HG02884 (cell line): ENCODE data around the gene MCTP2.
"Not testable (repeated sequence)": the region's sequence is repeated elsewhere in the genome, so short reads cannot be mapped to it uniquely, and the experiment has no call there.

Experiments
- ATAC-seq: cut with Tn5 transposase; IDR thresholded peaks from one replicate; pipeline ENCODE4 v1.9.1; 2021; ENCODE audit warnings: mild to moderate bottlenecking, moderate library complexity; ENCODE audit not compliant: unreplicated experiment

Gene MCTP2

DNA sequence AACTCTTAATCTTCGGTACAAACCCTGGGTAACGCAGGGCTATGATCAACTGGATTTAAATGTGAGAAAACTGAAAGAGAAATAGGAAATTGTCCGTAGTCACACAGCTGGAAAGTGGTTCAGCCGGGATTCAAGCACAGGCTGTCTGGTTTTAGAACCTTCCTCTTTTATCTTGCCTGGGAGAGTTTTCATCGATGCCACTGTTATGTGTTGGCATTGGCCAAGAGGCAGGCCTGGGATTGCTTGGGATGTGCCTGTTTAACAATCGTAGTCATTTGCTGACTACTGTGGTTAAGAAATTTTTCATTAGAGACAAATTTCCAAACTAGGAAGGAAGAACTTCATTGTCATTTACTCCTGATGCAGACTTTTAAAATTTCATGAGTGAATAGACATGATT lies 4.3 kb downstream of the MCTP2 start:
- no peak for ATAC-seq

DNA sequence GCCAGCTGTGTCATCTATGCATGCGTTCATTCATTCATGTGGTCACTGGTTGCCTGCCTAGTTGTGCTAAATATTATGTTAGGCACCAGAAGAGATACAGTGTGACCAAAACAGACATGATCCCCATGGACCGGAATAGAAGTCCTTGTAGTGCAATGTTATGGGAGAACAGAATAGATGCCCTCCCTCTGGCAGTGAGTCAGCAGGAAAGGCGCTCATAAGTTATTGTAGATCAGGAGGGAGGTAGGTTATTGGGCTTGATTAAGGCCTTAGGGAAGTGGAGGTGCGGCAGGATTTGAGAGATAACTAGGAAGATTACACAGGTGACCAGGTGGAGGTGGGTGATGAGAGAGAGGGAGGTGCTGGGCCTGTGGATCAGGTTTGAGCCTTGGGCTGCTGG lies 5.2 kb downstream of the MCTP2 start:
- no peak for ATAC-seq

DNA sequence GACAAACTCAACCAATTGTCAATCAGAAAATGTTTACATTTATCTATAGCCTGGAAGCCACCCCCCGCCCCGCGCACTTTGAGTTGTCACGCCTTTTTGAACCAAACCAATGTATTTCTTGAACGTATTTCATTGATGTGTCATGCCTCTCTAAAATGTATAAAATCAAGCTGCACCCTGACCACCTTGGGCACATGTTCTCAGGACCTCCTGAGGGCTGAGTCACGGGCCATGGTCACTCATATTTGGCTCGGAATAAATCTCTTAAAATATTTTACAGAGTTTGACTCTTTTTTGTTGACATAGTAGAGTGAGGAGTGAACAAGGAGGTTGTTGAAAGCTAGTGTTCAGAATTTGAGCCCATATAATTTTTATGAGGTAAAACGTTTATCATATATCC lies 6.5 kb downstream of the MCTP2 start:
- ATAC-seq: no peak

DNA sequence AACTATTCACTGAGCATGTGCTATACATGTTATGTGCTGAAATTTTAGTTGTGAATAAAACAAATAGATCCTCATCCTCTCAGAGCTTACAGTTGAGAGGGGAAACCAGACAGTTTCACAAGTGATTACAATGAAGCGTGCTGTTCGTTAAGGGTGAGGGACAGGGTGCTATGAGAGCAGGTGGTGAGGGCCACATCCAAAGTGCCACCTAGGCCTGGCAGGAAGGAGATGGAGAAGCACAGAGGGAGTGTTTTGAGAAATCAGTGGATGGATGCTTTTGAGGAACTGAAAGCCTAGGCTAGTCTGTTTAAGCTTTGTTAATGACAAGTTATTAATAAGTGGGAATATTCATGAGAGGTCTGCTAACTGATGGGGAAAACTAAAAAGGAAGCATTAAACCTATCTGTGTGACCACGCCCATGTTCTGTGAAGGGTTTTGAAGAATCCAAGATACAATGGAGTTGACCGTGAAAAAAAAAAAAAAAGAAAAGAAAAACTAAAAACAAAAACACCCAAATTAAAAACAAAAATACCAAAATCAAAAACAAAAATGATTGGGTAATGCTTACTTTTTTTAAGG lies 7.3 kb downstream of the MCTP2 start:
- peak; percentile 59 for ATAC-seq

DNA sequence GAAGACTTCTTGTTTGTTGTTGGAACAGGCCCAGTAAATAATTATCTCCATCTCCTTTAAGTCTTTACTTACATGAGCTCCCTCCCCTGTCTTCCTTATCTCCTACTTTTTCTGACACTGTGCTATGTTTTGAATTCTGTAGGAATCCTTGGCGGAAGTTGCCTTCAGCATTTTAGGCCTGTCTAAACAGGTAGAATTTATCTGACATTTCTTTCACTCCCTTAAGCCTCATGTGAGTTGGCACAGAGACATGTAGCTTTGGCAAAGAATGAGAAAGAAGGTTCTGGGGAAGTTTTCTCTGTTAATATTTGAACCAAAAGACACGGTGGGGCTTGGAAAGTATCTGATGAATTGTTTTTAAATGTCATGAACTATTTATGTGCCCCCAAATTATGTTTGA lies 8.1 kb downstream of the MCTP2 start:
- ATAC-seq: no peak

DNA sequence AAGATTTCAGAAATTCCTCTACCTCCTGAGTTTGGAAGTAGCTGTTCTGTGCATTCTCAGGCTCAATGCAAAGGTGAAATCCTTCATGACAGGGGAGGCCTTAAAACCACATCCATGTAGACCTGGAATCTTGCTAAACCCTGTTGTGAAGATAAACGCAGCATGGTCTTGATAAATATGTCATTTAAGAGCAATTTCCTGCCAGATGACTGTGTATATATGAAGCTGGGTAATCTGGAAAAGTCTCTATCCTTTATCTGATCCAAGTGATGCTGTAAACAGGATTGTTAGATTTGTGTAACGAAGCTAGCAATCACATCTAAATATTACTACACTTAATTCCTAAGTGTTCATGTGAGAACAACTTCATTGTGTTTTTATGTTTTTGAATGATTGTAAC lies 9.1 kb downstream of the MCTP2 start:
- ATAC-seq: no peak

DNA sequence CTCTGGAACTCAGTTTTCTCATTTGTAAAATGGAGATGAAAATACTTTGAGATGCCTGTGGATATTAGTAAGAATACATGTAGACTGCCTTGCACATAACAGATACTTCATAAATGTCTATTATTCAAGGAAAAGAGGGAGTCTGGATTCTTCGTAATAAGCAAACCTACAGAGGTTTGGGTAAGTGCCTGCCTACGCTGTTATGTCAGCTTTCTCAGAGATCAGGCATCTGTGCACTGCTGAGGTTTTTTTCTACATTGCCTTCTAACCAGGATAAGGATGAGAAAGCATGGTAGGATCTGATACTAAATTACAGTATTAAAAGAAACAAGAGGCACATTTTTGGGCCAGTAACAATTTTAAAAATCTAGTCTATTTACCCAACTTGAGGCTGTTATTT lies 10.9 kb downstream of the MCTP2 start:
- ATAC-seq: no peak

DNA sequence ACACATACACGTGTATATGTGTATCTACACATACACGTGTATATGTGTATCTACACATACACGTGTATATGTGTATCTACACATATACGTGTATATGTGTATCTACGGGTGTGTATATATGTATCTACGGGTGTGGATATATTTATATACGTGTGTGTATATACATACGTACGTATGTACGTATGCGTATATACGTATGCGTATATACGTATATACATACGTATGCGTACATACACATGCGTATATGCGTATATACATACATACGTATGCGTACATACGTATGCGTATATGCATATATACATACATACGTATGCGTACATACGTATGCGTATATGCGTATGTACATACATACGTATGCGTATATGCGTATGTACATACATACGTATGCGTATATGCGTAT lies 11.6 kb downstream of the MCTP2 start:
- ATAC-seq: not testable (repeated sequence)

DNA sequence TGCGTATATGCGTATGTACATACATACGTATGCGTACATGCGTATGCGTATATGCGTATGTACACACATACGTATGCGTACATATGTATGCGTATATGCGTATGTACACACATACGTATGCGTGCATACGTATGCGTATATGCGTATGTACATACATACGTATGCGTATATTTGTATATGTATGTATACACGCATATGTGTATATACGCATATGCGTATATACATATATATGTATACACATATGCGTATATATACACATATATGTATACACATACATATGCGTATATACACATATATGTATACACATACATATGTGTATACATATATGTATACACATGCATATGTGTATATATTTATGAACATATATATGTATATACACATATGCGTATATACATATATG lies 12.1 kb downstream of the MCTP2 start:
- no peak for ATAC-seq

DNA sequence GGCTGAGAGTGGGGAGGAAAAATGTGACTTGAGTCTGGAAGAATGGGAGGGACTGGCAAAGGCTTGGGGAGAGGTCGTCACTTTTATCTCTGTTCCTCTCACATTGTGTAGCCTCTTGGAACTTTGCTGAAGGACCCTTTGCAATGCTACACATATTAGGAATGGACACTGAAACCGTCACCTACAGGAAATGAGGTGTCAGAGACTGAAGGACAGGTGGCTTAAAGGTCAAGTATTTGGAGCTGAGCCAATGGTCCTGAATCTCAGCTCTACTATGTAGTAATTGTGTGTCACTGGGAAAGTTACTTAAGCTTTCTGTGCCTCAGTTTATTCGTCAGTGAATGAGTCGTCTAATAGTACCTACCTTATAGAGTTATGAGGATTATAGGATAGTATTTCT lies 14.7 kb downstream of the MCTP2 start:
- no peak for ATAC-seq

DNA sequence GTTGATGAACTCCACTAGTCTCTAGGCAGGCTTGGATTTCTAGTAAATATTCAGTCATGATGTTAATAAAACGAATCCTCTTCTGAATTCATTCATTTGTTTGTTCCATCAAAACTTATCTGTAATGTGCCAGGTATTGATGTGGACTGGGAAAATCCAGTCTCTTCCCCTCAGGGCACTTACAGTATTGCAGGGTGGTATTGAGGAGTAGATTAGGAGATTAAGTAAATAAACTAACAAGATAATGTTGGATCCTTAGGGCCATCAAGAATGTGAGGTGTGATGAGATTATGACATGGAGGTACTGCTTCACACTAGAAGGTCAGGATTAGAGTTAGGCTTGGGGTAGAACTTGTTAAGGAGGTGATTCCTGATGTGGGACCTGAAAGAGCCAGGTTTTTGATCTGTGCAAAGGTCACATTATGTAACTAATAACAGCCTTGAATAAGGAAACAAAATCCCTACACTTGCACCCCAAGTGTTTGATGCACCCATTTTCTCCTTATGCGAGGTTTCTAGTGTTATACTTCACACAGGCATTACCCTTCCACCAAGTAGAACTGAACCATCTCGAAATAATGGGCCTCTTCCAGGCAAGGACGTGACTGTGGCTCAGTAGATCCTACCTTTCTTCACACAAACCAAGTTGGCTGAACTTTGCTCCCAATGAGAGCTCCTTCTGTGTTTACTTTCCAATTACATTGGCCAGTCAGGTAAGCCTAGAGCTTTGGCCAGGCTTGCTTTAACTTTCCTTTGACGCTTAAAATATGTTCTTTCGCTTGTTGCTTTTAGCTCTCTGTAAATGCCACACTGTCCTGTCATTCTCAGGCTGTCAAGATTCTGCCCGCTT lies 16.7 kb downstream of the MCTP2 start:
- ATAC-seq: no peak

DNA sequence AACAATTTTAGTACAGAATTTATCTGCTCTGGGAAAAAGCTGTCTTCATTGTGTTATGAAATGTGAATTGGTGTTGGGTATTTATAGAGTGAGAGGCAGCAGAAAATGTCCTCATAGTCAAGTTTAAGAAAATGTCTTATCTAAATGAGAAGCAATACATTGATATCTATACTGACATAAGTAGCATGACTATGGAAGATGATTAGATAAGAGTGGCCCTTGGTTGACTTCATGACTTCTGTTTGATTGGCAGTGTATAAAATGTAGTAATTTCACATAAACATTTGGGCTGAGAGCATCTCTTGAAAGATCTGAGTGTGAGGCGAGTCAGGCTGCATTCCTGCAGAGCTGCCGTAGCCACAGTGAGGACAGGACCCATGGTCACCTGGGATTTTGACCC lies 19.4 kb downstream of the MCTP2 start:
- no peak for ATAC-seq

DNA sequence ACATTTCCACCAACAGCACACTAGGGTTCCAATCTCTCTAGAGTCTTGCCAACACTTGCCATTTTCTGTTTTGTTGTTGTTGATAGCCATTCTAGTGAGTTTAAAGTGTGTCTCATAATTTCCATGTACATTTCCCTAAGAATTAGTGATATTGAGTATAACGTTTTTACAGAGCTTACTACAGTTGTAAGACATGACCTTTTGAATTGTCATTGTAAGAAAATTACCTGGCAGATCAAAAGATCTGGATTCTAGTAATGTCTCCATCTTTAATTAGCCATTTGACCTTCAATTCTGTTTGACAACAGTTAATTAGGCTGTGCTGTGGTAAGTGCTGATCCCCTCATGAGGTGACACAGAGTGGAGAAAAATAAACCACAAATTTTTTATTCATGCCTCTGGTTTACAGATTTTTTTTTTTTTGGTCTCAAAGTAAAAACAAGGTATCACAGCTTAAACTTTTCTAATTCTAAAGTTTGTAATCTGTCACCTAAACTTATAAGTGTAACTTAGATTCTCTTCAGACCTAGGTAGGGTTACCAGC lies 20.9 kb downstream of the MCTP2 start:
- ATAC-seq: no peak

DNA sequence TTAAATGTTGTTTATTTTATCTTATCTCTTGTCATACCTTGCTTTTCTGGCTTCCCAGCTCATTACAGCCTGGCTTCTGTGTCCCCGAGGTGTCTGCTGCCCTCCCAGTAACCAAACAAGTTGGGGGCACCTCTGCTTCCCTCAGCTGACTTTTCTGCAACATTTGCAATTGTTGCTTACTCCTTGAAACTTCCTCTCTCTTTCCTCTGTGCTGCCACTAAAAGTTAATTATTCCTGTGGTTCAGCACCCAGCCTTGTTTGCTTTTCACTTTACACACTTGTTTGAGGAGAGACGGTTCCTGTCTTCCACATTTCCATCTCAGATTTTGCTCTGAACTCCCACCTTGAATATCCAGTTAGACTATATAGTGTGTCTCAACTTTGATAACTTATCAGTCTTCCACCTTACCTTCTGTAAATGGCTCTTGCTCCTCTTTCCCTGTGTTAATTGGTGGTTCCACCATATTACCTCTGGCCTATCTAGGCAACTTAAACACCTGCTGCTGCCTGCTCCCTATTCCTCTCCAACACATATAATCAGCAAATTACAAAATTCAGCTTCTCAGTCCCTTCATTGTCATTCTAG lies 21.6 kb downstream of the MCTP2 start:
- no peak for ATAC-seq

DNA sequence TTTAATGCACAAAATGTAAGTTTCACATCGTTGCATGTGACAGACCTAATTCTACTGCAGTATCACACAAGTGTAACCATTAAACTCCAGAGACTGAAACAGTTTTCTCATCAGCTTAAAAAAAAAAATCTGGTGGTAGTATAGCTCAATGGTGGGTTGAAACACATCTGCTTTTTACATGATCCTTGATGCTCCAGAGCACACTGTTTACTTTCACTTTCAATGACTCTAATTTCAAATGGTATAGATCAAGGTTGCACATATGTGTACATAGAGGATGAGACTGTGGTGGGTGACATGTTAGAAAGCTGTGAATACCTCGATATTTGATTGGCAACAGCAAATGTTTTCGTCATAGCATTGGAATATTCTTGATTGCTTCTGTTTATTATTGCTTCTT lies 22.4 kb downstream of the MCTP2 start:
- ATAC-seq: peak; percentile 55

DNA sequence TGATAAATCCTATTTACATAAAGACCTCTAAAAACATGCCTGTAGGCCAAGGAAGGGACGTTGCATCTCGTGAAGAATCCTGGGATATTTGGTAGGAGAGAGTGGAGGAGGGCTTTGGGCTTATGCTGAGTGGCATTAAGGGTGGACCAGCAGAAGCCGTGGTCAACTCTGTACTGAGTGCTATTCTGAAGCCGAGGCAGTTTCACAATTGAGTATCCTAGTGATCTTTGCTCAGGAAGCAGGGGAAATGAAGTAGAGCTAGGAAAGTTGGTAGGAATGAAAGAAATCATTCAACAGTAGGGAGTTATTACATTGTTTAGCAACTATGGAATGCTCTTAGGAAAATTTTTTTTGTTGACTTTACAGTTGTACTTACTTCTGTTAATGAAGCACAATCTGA lies 24.2 kb downstream of the MCTP2 start:
- no peak for ATAC-seq

DNA sequence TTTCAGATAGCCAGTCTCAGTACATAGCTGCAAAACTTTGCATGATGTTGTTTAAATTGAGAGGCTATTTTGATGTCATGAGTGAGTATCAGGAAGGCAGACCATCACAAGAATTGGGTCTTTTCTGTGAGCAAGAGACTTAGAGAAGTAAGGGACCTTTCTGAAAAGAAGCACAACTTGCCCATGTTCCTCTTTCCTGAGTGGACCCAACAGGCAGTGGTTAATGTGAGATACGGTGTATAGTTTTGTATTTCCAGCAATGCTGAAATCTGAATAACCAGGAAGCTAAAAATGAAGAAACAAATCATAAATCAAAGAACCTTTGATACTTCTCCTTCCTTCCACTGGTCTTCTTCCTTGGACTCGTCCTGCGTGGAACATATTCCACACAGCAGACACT lies 25.1 kb downstream of the MCTP2 start:
- no peak for ATAC-seq

DNA sequence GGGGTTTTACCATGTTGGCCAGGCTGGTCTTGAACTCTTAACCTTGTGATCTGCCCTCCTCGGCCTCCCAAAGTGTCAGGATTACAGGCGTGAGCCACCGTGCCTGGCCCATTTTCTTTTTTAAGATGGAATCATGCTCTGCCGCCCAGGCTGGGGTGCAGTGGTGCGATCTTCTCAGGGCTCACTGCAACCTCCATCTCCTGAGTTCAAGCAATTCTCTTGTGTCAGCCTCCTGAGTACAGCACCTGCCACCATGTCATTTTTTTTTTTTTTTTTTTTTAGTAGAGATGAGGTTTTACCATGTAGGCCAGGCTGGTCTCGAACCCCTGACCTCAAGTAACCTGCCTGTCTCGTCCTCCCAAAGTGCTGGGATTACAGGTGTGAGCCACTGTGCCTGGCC lies 26.4 kb downstream of the MCTP2 start:
- not testable (repeated sequence) for ATAC-seq

DNA sequence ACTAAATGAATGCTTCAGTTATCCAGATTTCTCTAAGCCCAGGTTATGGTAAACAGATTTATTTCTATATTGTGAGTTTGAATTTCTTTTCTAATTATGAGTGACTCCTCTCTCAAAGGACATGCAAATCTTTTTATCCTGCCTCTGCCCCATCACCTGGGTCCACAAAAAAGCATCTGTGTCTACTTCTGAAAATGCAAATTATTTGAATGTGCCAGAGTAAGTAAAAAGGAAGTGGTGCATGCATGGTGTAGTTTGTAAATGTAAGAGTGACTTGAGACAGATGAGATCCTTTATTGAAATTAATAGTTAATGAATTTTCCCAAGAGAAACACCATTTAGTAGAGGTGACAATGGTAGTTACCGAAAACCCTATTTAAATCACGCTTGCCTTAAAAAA lies 26.9 kb downstream of the MCTP2 start:
- peak; percentile 66 for ATAC-seq

DNA sequence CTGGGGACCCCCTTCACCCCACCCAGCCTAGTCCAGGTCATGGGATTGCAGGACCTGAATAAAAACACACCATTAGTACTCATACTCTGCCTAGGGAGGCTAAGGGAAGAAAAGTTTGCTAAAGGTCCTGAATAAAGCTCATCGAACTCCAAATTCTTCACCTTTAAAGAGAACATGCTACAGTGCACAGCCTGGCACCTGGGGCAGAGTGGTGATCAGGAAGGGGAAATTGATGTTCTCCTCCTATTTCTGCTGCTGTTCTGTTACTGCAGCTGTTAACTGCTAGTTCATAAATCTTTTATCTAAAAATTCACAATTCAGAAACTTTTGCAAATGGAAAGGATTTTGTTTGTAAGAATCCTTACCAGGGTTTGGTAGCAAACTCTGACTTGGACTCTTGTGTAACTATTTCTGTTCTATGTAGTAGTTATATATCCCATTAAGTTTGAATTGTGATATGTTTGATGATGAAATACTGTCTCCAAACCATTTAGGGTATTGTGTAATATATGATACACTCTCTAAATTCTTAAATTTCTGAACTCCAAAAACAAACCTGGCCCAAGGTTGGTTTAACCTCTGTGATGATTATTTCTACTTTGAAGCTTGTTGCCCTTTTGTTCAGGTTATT lies 27.9 kb downstream of the MCTP2 start:
- ATAC-seq: no peak

DNA sequence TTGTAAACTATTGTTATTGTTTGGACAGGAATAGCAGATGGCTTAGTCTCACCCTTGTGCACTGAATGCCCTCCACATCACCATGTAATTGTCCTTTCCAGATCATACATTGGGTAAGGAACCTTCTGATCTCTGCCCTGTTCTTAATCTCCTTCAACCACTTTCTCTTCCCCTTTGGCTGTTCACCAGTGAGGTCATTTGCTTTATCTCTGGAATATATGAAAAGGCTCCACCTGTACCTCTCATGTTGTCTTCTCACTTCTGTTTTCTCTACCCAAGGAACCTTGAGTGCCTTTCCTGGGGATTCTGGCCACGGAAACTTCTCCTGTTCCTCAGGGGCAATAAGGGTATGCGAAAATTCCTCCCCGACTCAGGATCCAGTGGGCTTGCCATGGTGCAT lies 28.5 kb downstream of the MCTP2 start:
- no peak for ATAC-seq

DNA sequence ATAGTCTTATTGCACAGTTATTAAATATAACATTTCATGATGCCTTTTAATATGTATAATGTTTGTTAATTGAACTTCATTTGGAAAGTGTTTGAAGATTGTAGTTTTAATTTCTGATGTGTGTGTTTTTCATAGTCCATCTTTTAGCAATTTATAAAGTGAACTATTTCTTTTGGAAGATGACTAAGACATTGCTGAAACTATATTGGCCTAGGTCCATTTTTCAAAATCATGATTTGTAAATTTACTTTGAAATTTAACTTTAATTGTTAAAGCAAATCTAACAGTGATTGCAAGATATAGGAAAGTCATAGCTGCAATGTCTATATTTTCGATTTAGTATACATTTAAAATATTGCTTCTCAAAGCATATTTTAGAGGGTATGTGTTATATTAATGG lies 30.8 kb downstream of the MCTP2 start:
- ATAC-seq: no peak
